GM12878 (cell line): ENCODE data around the gene RCVRN. TPM values are rescaled to one million over a fixed set of nuclear protein-coding genes. Genes with fewer than 3 reads are reported as not detected.

Source experiments
- ATAC-seq: fragments of 200-7000 bp; cut with Tn5 transposase; 3 replicates; pipeline ENCODE4 v1.9.1; 2020; ENCODE audit warnings: mild to moderate bottlenecking, moderate library complexity
- BruUV-seq: library from RNA; stranded (reverse); fragments of 400-500 nt; replicated peaks from 2 replicates; lab custom pipeline; 2021; lab: Mats Ljungman, UMichigan
- CTCF ChIA-PET: fragments of 300-600 bp; sonication (Branson Sonifier 250); formaldehyde crosslinking; extraction: SDS; loops from one replicate; lab custom pipeline; 2021; ENCODE audit warnings: inconsistent platforms; lab: Yijun Ruan, JAX
- POLR2A ChIA-PET: fragments of 350-600 bp; formaldehyde crosslinking; extraction: SDS; loops from one replicate; lab custom pipeline; 2021; ENCODE audit warnings: inconsistent platforms; lab: Charles Lee
- RAD21 ChIA-PET: fragments of 300-600 bp; sonication (Branson Sonifier 250); formaldehyde crosslinking; loops from one replicate; lab custom pipeline; 2023; ENCODE audit warnings: antibody characterized with exemption; ENCODE audit not compliant: unreplicated experiment; lab: Charles Lee
- SMC1A ChIA-PET: fragments of 300-600 bp; sonication (Branson Sonifier 250); formaldehyde crosslinking; loops from one replicate; lab custom pipeline; 2023; ENCODE audit not compliant: unreplicated experiment, uncharacterized antibody; lab: Charles Lee
- DNase-seq: peaks from one replicate; pipeline ENCODE4 v3.0.0-alpha.2; 2011; ENCODE audit warnings: low read depth, low spot score
- FAIRE-seq: peaks from 3 replicates; lab custom pipeline; 2011; peaks lifted over from hg19 to GRCh38; lab: Jason Lieb, UNC
- H2AFZ ChIP-seq: 2 replicates; pipeline ENCODE4 v1.6.0; 2011; ENCODE audit warnings: low read depth, low read length, control low read depth; ENCODE audit not compliant: control insufficient read depth
- H3K27ac ChIP-seq: 2 replicates; pipeline ENCODE4 v1.5.1; 2011; ENCODE audit warnings: control low read depth; ENCODE audit not compliant: control insufficient read depth, insufficient read depth
- H3K27me3 ChIP-seq, 2 experiments: replicated peaks in 1 of 2; 2 replicates each; pipeline versions ENCODE4 v1.6.0 to v1.6.1; 2011; ENCODE audit warnings: low read length in 1 of 2; ENCODE audit not compliant: control insufficient read depth in 2 of 2, insufficient read depth in 2 of 2
- H3K36me3 ChIP-seq, 2 experiments: 2 replicates each; pipeline ENCODE4 v1.5.1; 2011; ENCODE audit warnings: low read length in 1 of 2; ENCODE audit not compliant: control insufficient read depth in 2 of 2, insufficient read depth in 2 of 2
- H3K4me1 ChIP-seq: 2 replicates; pipeline ENCODE4 v1.6.1; 2011; ENCODE audit warnings: mild to moderate bottlenecking, low read length, moderate library complexity, mixed read lengths; ENCODE audit not compliant: control insufficient read depth, insufficient read depth
- H3K4me2 ChIP-seq: 2 replicates; pipeline ENCODE4 v1.6.0; 2011; ENCODE audit warnings: control low read depth; ENCODE audit not compliant: control insufficient read depth, insufficient read depth
- H3K4me3 ChIP-seq: fragments of 200-600 bp; sonication (generic); 2 replicates; pipeline ENCODE4 v1.5.1; 2016
- H3K79me2 ChIP-seq: 2 replicates; pipeline ENCODE4 v1.6.0; 2011; ENCODE audit warnings: low read length; ENCODE audit not compliant: control insufficient read depth, insufficient read depth
- H3K9ac ChIP-seq: 2 replicates; pipeline ENCODE4 v1.8.0; 2011; ENCODE audit warnings: low read length, control low read depth, mixed read lengths; ENCODE audit not compliant: control insufficient read depth, insufficient read depth
- H3K9me3 ChIP-seq: replicated peaks from 3 replicates; pipeline ENCODE4 v1.5.1; 2011; ENCODE audit warnings: mild to moderate bottlenecking, low read length; ENCODE audit not compliant: control insufficient read depth, insufficient read depth
- H4K20me1 ChIP-seq: 2 replicates; pipeline ENCODE4 v1.6.0; 2011; ENCODE audit not compliant: control insufficient read depth, insufficient read depth
- EZH2 ChIP-seq: IDR thresholded peaks from 2 replicates; pipeline ENCODE4 v1.6.1; 2012; ENCODE audit warnings: low read depth, mild to moderate bottlenecking, control low read depth, inconsistent platforms, low read length, borderline replicate concordance; ENCODE audit not compliant: control insufficient read depth
- GABPA ChIP-seq: IDR thresholded peaks from 2 replicates; pipeline ENCODE4 v1.6.1; 2014; ENCODE audit warnings: antibody characterized with exemption, low read depth, mild to moderate bottlenecking, inconsistent platforms
- HDAC2 ChIP-seq: fragments of 200-600 bp; sonication (generic); IDR thresholded peaks from 2 replicates; pipeline ENCODE4 v1.6.1; 2017
- LARP7 ChIP-seq: fragments of 450-650 bp; IDR thresholded peaks from 2 replicates; pipeline ENCODE4 v1.6.1; 2017; ENCODE audit warnings: mild to moderate bottlenecking
- MYB ChIP-seq: fragments of 150-350 bp; IDR thresholded peaks from 2 replicates; pipeline ENCODE4 v1.6.1; 2014; ENCODE audit warnings: mild to moderate bottlenecking, low read depth, low read length, borderline replicate concordance
- NFYA ChIP-seq: IDR thresholded peaks from 2 replicates; pipeline ENCODE4 v1.6.1; 2011; ENCODE audit warnings: low read depth, mild to moderate bottlenecking, low read length, improper control_type of control experiment, borderline replicate concordance
- NR2C1 ChIP-seq: fragments of 450-650 bp; IDR thresholded peaks from 2 replicates; pipeline ENCODE4 v1.6.1; 2017; ENCODE audit warnings: antibody characterized with exemption, mild to moderate bottlenecking, moderate library complexity
- RELA ChIP-seq: fragments of 450-650 bp; IDR thresholded peaks from 2 replicates; pipeline ENCODE4 v1.8.0; 2014; ENCODE audit warnings: borderline replicate concordance; ENCODE audit not compliant: partially characterized antibody
- SMAD5 ChIP-seq: IDR thresholded peaks from 2 replicates; pipeline ENCODE4 v1.6.1; 2016; ENCODE audit warnings: antibody characterized with exemption, low read depth
- ZNF207 ChIP-seq: fragments of 450-650 bp; IDR thresholded peaks from 2 replicates; pipeline ENCODE4 v1.6.1; 2014; ENCODE audit warnings: antibody characterized with exemption, mild to moderate bottlenecking, borderline replicate concordance
- WGBS: methylation state at CpG from one replicate; pipeline ENCODE4 v1.1.6; 2016; ENCODE audit warnings: low lambda C conversion rate; ENCODE audit not compliant: insufficient replicate concordance, insufficient coverage; ENCODE audit errors: missing lambda C conversion rate; 5-methylcytosine and 5-hydroxymethylcytosine counted together
- in situ Hi-C: fragments of 300-500 bp; cut with MboI; formaldehyde crosslinking; loops from 9 replicates; pipeline ENCODE4 v1.14.3; 2018; ENCODE audit warnings: mixed read lengths
- intact Hi-C: fragments of 100-400 bp; cut with micrococcal nuclease; formaldehyde crosslinking; loops from one replicate; pipeline ENCODE4 v1.14.2; 2022; ENCODE audit not compliant: unreplicated experiment
- polyA plus RNA-seq, 11 experiments: library from polyadenylated mRNA; depleted of rRNA in 4 of 11; unstranded in 6 of 11; stranded (reverse) in 5 of 11; fragments of >200 nt; fragmentation: Nextera tagmentation in 4 of 11; fragmentation: Illumina TruSeq in 1 of 11; extraction: Ambion mirVana in 4 of 11; extraction: Trizol in 1 of 11; gene quantifications; 1 replicate in 1 of 11; 2 replicates in 10 of 11; pipeline versions ENCODE4 v1.2.1 to v1.2.3, GENCODE V29; 2011 to 2016; ENCODE audit warnings: inconsistent platforms in 2 of 11, missing spikeins in 2 of 11, low read depth in 1 of 11
- total RNA-seq, 4 experiments: library from RNA; depleted of rRNA in 3 of 4; stranded (reverse); fragments of >200 nt in 3 of 4; fragmentation: Illumina TruSeq in 1 of 4; extraction: Trizol in 1 of 4; gene quantifications; 2 replicates each; pipeline versions ENCODE4 v1.2.1 to v1.2.3, GENCODE V29; 2013 to 2021
- TF ChIP-seq, protein P1 (sequence below): fragments of 450-650 bp; IDR thresholded peaks from 2 replicates; pipeline ENCODE4 v1.6.1; 2016; ENCODE audit warnings: mild to moderate bottlenecking
- TF ChIP-seq, protein P2 (sequence below): IDR thresholded peaks from 2 replicates; pipeline ENCODE4 v1.6.1; 2012; ENCODE audit warnings: mild to moderate bottlenecking, low read depth, low read length

The RCVRN gene
- total and polyA plus RNA-seq, 10 of the 15 experiments (the other 5 are each of a cell fraction or from before 2014, with no cell fraction given): 0.07 to 0.23 (median 0.14) TPM; not detected in 6

DNA sequence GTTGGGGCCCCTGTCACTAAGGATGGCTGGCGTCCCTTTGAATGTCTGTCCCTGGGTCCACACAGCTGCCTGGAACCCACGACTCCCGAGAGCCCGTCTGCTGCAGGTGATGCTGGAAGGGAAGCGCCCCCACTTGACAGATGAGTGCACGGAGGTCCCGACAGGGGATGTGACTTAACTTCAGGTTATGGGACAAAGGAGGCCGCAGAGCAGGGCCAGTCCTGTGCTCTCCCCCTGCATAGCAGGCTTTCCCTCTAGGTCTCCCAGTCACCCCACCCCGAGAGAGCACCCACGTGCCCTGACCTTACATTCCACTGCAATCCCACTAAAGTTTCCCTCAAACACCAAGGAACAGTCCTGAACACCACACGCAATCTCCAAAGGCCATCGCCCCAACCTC, 6.0 kb upstream of the RCVRN start:
- Histone ChIP-seq H3K4me1 (no peaks in the 10 kb centered on the region), H3K27me3 (peaks cover 0 to 2% of the 10 kb centered on the region in 2 experiments; a peak in 2 of 4 replicates), H2AFZ (no peak overlapping the region), H3K9me3 (no peaks in the 10 kb centered on the region), H3K79me2 (no peaks in the 10 kb centered on the region), H3K27ac (no peak overlapping the region), H3K36me3 (no peaks in the 10 kb centered on the region; a peak in 1 of 4 replicates), H3K4me3 (no peak overlapping the region), H3K9ac (no peak overlapping the region), H3K4me2 (no peak overlapping the region), H4K20me1 (no peaks in the 10 kb centered on the region)
- ChIA-PET CTCF (no interaction called here), SMC1A (no interaction called here), RAD21 (no interaction called here), POLR2A (no interaction called here)
- WGBS: 32% methylated on average over 12 of the region's 12 CpGs
- ATAC-seq (no peak), FAIRE-seq (no peak), DNase-seq (no peak)
- intact Hi-C loops: no loop called here
- in situ Hi-C loops: no loop called here
- TF ChIP-seq, protein P1, sequence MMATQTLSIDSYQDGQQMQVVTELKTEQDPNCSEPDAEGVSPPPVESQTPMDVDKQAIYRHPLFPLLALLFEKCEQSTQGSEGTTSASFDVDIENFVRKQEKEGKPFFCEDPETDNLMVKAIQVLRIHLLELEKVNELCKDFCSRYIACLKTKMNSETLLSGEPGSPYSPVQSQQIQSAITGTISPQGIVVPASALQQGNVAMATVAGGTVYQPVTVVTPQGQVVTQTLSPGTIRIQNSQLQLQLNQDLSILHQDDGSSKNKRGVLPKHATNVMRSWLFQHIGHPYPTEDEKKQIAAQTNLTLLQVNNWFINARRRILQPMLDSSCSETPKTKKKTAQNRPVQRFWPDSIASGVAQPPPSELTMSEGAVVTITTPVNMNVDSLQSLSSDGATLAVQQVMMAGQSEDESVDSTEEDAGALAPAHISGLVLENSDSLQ: no peak
- no peak for TF ChIP-seq NFYA
- TF ChIP-seq ZNF207: no peak
- TF ChIP-seq NR2C1: no peak
- TF ChIP-seq GABPA: no peak
- no peak for TF ChIP-seq LARP7
- TF ChIP-seq RELA: no peak
- no peak for TF ChIP-seq HDAC2
- TF ChIP-seq MYB: no peak
- no peak for TF ChIP-seq EZH2
- TF ChIP-seq SMAD5: no peak
- TF ChIP-seq, protein P2, sequence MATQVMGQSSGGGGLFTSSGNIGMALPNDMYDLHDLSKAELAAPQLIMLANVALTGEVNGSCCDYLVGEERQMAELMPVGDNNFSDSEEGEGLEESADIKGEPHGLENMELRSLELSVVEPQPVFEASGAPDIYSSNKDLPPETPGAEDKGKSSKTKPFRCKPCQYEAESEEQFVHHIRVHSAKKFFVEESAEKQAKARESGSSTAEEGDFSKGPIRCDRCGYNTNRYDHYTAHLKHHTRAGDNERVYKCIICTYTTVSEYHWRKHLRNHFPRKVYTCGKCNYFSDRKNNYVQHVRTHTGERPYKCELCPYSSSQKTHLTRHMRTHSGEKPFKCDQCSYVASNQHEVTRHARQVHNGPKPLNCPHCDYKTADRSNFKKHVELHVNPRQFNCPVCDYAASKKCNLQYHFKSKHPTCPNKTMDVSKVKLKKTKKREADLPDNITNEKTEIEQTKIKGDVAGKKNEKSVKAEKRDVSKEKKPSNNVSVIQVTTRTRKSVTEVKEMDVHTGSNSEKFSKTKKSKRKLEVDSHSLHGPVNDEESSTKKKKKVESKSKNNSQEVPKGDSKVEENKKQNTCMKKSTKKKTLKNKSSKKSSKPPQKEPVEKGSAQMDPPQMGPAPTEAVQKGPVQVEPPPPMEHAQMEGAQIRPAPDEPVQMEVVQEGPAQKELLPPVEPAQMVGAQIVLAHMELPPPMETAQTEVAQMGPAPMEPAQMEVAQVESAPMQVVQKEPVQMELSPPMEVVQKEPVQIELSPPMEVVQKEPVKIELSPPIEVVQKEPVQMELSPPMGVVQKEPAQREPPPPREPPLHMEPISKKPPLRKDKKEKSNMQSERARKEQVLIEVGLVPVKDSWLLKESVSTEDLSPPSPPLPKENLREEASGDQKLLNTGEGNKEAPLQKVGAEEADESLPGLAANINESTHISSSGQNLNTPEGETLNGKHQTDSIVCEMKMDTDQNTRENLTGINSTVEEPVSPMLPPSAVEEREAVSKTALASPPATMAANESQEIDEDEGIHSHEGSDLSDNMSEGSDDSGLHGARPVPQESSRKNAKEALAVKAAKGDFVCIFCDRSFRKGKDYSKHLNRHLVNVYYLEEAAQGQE: no peak
- no TSS peak for BruUV-seq
